Hematopoietic multipotent progenitor cell treated with erythropoietin and hydrocortisone succinate and interleukin-3 and kit ligand, for 17 days (in vitro differentiated cells): ENCODE results near the gene KCNJ4.

Experiments used
- DNase-seq: peaks from one replicate; pipeline ENCODE4 v3.0.0-alpha.2; 2015; ENCODE audit warnings: low spot score

Gene KCNJ4

DNA sequence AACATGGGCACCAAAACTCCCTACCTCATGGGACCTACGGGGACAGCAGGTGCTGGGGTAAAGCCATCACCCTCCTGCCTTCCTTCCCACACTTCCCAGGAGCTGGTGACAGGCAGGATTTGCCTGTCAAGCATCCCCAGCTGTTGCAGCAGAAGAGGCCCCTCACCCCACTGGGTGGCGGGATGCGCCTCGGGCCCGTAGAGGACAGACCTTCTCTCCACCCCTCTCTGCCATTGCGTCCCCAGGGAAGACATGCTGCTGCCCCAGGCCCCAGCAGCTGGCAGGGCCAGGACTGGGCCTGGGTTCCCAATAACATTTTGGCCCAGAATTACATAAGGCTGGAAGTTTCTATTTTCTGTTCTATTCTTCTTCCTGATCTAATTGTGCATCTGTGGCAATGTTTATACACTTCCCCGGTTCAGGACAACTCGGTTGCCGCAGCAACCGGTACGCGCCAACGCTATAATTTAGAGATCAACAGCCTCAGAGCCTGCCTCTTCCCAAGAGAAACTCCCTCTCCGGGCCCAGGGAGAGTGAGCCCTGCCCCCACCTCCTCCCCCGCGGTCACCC, 25.4 kb downstream of the KCNJ4 start:
- no peak for DNase-seq

DNA sequence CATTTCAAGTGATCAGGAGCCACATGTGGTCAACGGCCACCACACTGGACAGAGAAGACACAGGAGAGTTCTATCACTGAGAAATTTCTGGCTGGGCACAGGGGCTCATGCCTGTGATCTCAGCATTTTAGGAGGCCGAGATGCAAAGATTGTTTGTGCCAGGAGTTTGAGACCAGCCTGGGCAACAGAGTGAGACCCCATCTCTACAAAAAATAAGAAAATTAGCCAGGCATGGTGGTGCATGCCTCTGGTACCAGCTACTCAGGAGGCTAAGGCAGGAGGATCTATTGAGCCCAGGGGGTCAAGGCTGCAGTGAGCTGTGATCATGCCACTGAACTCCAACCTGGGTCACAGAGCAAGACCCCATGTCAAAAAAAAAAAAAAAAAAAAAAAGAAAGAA, 26.3 kb downstream of the KCNJ4 start:
- no peak for DNase-seq

DNA sequence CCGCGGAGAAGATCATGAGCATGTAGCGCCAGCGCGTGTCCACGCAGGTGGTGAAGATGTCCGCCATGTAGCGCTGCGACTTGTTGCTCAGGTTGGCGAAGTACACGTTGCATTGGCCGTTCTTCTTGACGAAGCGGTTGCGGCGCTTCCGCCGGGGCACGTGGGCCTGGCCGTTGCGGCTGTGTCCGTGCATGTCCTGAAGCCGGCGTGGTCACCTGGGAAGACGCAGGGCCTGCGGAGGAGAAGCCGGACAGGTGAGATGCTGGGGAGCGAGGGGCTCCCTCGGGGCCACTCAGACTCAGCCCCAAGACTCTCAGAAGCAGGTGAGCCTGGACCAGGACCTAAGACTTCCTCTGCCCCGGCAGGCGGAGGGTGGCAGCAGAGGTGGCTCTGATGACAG, 27.1 kb downstream of the KCNJ4 start:
- no peak for DNase-seq

DNA sequence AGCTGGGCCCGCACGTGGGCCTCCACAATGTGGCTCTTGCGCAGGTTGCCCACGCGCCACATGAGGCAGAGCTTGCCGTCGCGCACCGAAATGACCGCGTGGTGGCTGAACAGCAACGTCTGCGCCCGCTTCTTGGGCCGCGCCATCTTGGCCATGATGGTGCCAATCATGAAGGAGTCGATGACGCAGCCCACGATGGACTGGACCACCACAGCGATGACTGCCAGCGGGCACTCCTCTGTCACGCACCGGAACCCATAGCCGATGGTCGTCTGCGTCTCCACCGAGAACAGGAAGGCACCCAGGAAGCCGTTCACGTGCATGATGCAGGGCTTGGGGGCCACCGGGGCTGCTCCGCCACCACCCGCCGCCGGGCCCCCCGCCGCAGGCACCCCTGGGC, 27.5 kb downstream of the KCNJ4 start:
- no peak for DNase-seq

DNA sequence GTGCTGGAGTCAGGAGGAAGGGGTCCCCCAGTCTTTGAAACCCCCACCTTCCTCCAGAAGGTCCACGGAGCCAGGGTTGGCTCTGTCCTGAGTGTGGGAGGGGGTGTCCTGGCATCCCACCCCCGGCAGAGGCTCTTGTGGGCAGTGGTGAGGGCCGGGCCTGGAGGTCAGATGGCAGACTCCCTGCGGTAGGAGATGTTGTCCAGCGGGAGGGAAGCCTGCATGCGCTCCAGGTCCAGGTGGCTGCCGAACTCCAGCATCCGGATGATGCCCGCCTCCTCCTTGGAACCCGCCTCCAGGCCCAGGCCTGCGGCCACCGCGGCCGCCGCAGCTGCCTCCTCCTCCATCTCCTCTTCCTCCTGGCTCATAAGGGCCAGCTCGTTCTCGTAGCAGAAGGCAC, 28.4 kb downstream of the KCNJ4 start:
- no peak for DNase-seq

DNA sequence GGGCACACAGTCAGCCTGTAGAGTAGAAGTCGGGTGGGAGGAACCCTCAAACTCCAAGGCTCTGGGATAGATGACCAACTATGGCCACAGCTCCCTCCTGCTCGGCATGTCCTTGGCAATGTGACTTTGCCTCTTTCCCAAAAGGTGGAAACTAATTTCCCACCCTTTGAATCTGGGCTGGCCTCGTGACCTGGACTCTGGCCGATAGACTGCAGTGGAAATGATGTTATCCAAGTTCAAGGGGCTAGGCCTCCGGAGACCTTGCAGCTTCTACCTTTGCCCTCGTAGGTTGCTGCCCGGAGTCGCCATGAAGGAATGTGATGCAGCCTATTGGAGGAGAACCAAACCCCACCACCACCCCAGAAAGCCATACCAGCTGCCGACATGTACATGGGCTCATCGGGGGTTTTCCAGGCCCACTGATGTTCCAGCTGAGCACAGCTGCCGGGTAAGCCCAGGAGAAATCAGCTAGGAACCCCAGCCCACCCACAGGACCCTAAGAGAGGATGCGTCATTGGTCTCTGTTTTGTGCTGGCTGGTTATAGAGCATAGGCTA, 30.4 kb downstream of the KCNJ4 start:
- no peak for DNase-seq

DNA sequence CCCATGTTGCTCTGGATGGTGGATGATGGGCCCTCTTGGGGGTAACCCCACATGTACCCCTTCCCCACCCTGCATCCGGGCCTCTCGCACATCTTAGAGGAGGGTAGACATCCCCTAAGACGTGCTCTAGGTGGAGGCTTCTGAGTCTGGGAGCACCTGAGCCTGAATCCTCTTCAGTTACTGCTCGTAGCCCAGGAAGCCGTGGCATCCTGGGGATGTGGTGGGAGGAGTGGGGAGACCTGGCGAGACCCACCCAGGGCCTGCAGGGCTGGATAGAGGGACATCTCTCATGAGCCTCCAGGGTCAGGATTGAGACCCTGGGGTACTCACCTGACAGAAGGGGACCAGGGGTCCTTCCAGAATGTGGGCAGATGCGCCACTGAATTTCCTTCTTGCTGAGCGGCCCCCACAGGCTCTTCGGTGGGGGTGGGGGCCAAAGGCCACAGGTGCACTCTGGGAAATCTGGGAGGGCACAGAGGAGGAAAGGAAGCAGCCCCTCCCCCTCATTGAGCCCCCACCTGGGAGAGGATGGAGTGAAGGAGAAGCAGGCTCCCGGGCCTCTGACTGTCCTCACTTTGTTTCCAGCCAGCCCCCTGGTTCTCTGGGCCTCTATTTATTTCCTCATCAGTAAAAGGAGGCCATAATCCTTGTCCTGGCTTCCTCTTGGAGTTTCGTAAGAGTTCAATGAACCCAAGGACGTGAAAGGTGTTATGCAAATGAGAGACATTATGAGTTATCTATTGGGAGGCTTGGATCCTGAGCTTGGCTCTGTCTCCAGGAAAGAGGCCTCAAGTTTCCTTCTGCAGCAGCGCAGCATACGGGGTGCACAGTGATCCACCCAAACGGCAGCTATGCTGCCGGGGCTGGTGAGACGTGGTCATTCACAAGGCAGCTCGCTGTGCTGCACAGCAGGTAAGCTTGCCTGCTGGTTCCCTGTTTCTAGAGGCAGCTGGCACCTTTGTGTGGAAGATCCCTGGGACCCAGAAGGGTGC, 31.2 kb downstream of the KCNJ4 start:
- DNase-seq = no peak

DNA sequence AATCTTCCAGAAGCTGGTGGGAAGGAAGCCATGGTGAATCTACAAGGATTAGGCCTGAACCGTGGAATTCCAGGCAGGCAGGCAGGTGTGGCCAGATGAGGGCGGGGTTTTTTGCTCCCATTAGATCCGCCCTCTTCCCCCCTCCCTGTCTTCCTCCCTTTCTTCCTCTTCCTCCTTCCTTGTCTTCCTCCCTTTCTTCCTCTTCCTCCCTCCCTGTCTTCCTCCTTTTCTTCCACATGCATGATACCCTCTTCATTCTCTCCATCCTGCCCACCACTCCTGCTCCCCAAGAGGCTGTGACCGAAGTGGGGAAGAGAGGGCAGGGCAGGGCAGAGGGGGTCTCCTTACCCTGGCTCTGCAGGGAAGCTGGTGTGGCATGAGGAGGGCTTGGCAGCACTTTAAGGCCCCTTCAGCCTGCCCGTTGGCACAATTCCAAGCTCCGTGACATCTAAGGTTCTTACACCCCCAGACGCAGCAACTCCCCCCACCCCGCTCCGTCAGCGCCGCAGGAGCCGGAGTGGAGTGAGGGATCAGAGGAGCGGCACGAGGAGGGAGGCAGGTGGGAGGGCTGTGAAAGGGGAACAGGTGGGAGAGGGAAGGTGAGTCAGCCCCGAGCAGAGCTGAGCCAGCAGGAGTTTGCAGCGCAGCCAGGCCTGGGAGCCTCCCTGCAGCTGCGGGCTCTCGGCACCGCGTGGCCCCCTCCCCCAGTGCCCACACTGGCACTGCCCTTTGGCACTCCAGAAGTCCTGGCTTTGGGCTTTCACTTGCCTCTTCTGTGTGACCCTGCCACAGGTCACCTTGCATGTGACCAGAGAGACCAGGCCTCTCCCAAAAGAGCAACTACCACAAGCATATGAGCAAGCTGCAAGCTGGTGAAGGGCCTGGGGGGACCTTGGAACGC, 32.1 kb downstream of the KCNJ4 start:
- no peak for DNase-seq

DNA sequence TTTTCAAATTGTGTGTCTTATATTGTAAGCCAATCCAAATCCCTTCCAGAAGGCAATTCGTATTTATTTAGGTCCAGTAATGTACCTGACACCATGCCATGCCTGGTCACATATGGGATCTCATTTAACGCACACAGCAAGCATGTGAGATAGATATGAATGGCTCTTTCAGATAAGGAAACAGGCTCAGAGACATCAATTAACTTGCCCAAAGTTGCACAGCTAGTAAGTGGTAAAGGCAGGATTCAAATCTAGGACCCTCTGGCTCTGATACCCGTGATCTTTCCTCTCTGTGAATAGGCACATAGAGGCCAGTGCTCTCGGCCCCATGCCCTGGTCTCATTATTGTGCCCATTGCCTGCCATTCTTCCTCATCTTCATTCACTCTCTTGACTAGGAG, 34.3 kb downstream of the KCNJ4 start:
- no peak for DNase-seq

DNA sequence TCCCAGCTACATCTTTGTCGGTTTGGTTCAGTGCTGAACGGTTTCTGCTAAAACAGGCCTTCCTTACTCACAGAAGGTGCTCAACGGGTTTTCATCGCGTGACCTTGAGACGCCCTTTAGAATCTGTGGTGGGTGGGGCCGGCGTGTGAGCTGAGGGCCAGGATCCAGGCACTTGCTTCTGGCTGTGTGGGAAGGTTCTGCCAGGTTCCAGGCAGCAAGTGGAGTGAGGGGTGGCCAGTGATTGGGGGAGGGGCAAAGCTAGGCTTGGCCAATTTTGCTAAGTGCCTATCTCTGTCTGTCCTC, 35.2 kb downstream of the KCNJ4 start:
- DNase-seq = no peak

DNA sequence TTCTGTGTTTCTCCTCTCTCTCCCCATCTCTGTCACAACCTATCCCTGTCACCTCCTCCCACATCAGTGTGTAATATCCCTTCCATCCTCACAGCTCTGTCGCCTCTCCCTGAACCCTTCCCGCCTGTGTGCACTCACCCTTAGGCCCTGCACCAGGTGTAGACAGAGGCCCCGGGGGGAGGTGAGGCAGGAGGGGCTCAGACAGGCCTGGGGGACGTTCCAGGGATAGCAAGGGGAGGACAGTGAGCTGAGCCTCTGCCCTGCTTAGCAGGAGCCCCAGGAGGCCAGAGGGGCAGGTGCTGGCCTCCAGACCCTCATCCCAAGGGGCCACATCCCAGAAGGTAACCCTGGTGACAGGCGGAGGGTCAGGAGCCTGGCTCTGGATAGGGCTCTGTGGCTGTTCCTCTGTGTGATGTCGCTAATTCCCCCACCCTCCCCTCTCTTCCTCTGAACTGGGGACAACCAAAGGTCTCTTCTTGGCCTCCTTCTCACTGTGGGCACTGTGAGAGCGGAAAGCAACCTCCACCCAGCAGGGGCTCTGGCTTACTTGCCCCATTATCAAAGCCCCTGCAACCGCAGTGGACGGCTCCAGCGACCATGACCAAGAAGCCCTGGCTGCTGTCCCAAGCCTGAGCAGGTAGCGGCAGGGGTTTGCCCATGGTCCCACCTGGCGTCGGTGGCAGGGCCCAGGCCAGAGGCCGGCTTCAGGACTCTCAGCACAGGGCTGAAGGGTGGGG, 35.7 kb downstream of the KCNJ4 start:
- no peak for DNase-seq

DNA sequence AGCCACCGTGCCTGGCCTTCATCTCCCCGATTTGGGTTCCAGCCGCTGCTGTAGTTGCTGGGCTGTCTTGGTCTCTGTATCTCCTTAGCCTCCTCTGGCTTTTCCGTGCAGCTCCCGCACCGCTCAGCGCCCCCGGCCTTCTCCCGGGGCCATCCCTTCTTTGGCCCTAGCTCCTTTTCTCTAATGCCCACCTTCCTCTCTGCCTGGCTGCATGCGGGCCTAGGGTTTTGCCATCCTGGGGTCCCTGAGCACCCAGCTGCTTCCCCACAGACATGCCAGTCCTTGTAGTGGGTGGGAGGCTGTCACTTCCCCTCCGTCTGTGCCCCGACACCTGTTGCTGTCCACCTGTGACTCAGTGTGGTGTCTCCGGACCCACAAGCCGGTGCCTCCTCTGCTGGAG, 36.4 kb downstream of the KCNJ4 start:
- DNase-seq = no peak

DNA sequence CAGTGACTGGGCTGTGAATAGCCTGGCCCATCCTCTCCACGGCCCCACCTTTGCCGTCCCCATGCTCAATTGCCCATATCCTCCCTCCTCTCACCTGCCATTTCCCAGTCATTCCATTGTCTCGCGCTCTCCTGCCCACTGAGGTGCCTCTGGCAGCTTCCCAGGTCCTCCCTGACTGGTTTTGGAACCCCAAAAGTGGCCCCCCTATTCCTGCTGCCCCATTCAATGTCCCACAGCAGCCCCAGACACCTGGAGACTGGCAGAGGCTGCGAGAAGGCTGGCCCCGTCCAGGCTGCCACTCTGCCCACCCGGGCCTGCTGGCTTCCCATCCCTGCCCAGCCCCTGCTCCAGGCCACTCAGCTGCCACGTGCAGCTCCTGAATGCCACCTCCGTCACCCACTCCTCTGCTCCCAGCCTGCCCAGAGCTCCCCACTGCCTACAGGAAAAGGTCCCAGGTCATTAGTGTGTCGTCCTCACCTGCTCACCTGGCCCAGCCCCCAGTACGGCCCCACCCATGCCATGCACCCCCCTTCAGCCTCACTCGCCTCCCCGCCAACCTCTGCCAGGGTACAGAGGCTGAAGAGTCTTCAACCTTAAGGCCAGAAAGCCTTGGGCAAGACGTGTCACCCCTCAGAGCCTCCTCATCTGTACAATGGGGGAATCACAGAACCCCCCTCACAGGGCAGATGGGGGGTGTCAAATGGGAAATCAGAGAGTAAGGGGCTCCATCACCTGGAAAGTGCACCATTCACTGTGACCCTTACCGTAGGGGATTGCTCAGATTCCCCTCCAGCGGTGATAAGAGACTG, 37.5 kb downstream of the KCNJ4 start:
- DNase-seq = no peak

DNA sequence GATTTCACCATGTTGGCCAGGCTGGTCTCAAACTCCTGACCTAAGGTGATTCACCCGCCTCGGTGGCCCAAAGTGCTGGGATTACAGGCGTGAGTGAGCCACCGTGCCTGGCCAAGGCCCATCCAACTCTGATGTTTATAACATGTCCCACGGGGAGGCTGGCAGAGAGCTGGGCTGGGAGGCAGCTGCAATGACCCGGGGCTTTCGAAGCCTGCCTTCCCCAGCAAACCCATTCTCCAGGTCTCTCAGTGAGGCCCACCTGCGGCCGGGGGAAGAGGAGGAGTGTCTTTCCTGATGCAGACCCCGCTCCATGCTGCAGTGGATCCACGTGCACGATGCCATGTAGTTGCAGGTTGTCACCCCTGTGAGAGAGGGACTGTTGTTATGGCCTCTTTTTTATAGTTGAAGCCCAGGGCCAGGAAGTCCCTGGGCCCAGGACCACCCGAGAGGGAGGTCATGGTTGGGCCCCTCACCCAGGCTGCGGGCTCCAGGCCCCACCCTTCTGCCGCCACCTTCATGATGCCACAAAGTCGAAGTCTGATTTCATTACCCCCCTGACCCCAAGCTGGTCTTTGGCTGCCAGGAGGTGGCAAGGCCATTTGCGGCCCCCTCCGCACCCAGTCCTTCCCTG, 38.3 kb downstream of the KCNJ4 start:
- no peak for DNase-seq

DNA sequence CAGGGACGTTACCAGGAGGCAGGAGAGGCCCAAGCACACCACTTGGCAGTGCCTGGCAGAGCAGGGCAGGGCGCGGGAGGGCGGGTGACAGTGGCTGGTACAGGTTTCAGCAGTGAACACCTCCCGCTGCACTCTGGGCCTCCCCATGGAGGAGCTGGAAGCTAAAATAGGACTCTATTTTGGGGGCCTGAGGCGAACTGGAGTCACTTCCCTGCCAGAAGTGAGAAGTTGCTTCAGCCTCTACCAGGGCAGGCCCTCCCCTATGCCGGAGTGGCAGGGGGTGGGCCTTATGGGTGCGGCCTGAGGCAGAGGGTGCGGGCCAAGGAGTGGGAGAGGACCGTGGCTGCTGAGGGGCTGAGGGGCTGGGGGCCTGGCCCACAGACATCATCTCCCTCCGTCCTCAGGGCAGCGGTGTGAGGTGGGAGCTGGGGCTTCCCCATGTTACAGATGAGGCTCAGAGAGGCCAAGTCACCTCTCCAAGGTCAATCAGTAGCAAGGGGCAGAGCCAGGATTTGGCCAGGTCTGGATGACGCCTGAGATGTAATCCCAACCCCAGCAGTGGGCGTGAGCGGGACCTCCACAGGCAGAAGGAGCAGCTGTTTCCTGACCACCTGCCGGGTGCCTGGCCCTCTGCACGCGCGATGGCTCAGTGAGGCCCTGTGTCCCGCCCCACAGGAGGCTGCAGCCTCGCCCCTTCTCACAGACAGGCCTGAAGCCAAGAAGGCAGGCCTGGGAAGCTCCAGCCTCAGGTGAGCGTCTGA, 39.3 kb downstream of the KCNJ4 start:
- no peak for DNase-seq

DNA sequence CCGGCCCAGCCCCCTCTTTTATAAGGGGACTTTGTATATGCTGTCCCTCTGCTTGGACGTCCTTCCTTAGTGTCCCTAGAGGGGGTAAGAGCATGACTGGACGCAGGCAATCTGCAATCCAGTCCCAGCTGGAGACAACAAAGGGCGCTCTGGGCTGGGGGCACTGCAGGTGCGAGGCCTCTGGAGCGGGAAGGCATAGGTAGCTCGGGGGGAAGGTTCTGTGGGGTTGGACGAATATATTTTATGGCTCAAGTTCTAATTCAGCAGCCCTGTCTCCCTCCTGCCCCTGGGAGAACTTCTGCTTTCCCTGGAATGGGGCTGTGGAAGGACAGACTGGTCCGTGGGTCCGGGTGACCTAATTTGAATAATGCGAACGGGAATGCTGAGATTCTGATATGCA, 40.0 kb downstream of the KCNJ4 start:
- no peak for DNase-seq

DNA sequence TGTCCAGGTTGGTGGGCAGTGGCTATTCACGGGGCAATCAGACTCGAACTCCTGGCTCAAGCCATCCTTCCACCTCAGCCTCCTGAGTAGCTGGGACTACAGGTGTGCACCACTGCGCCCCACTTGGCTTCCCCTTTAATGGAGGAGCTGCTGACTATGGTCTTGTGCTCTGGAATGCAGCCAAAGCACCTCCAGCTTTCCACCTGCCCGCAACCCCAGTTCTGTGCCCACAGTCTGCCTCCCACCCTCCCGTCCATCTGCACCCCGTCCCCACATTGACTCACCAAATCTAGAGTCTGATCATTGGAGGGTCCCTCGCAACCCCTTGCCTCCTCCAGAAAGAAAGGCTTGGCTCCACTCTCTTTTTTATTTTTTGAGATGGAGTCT, 41.0 kb downstream of the KCNJ4 start:
- no peak for DNase-seq

DNA sequence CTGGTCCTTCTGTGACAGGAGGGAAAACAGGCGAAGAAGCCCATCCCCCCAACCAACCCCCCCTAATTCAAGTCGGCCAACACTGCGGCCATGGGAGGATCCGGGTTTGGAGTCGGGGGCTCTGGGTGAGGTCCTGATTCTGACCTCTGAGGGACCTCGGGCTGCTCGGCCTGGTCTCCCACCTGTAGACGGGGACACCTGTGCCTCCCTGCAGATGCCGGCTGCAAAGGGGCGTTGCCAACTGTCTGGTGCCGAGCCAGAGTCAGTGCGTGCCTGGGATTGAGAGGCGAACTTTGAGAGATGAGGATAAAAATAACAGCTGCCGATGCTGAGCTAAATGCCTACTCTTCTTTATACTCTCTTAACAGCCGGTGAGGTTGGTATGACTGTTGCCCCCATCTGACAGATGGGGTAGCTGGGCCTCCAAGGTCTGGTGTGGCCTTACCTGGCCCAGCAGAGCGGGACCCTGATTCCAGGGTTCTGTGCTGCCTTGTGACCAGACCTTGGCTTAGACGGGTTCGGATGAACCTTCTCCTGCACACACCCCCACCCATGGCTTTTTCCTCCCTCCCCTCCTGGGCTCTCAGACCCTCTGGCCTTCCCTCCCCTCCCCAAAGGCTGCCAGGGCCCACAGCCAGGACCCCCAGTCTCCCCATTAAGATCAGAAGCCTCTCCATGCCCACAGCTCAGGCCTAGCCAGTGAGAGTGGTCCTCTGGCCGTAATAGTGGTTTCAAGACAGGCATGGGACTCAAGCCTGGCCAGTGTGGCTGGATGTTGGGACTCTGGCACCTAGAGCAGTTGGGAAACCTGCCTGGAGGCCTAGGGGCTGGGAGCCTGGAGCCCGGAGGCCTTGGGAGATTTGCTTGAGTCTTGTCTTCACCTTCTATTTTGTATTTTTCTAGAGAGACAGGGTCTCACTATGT, 41.7 kb downstream of the KCNJ4 start:
- DNase-seq = no peak
